Right atrium auricular region (tissue), 2 donors: ENCODE results near the gene MBD5. TPM values are rescaled to one million over a fixed set of nuclear protein-coding genes. Genes with fewer than 3 reads are reported as not detected.

ENCODE experiments used
- DNase-seq: peaks from one replicate; pipeline ENCODE4 v3.0.0-alpha.2; 2019; ENCODE audit warnings: low spot score
- H3K27ac ChIP-seq, 2 donors: fragments of 200-600 bp; sonication (generic); 1 replicate in 1 of 2; 2 replicates in 1 of 2; pipeline ENCODE4 v1.5.1; 2016 to 2019
- H3K27me3 ChIP-seq, 2 donors: fragments of 200-600 bp; sonication (generic); one replicate each; pipeline versions ENCODE4 v1.5.1 to v1.6.0; 2017 to 2019
- H3K36me3 ChIP-seq: fragments of 200-600 bp; sonication (generic); one replicate; pipeline ENCODE4 v1.5.1; 2016
- H3K4me1 ChIP-seq, 2 donors: fragments of 200-600 bp; sonication (generic); one replicate each; pipeline versions ENCODE4 v1.5.1 to v1.6.0; 2017 to 2019
- H3K4me3 ChIP-seq, 2 donors: fragments of 200-600 bp; sonication (generic); 1 replicate in 1 of 2; 2 replicates in 1 of 2; pipeline ENCODE4 v1.5.1; 2017 to 2019; ENCODE audit warnings: mild to moderate bottlenecking in 1 of 2, moderate library complexity in 1 of 2
- H3K9me3 ChIP-seq, 2 donors: fragments of 200-600 bp; sonication (generic); one replicate each; pipeline ENCODE4 v1.5.1; 2019
- CTCF ChIP-seq, 2 donors: fragments of 200-600 bp; sonication (generic); IDR thresholded peaks; one replicate each; pipeline ENCODE4 v1.5.1; 2019; ENCODE audit warnings: antibody characterized with exemption in 2 of 2
- total RNA-seq, 2 donors: library from RNA; depleted of rRNA; stranded (reverse); fragments of >200 nt; gene quantifications; one replicate each; pipeline ENCODE4 v1.1.0, GENCODE V29; 2016

The MBD5 gene
- total RNA-seq, 2 donors from 2014 or later = 14.5 to 22.8 TPM

- DNase-seq = no peak
- Histone ChIP-seq H3K4me1 (no peaks in the 10 kb centered on the region), H3K36me3 (no peaks in the 10 kb centered on the region), H3K9me3 (no peaks in the 10 kb centered on the region), H3K27me3 (no peaks in the 10 kb centered on the region), H3K4me3 (no peak overlapping the region), H3K27ac (no peak overlapping the region)
- TF ChIP-seq CTCF (IDR thresholded peaks at IDR 0.05) = no peak
Measured at GRCh38 chr2:148202237-148202636, 181.3 kb downstream of the MBD5 start.

- Histone ChIP-seq H3K27me3 (no peaks in the 10 kb centered on the region), H3K36me3 (no peaks in the 10 kb centered on the region), H3K4me3 (no peak overlapping the region), H3K4me1 (no peaks in the 10 kb centered on the region), H3K9me3 (no peaks in the 10 kb centered on the region), H3K27ac (no peak overlapping the region)
- DNase-seq = no peak
- no peak for TF ChIP-seq CTCF (IDR thresholded peaks at IDR 0.05)
Measured at GRCh38 chr2:148207111-148207510, 186.2 kb downstream of the MBD5 start.

DNA sequence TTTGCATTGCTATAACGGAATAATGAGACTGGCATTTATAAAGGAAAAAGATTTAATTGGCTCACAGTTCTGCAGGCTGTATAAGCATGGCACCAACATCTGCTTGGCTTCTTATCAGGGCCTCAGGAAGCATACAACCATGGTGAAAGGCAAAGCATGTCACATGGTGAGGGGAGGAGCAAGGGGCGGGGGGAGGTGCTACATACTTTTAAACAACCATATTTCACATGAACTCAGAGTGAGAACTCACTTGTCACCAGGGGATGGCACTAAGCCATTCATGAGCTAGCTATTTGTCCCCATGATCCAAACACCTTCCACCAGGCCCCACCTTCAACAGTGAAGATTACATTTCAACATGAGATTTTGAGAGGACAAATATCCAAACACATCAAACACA lies 188.7 kb downstream of the MBD5 start:
- H3K4me1 ChIP-seq = no peaks in the 10 kb centered on the region
- H3K4me3 ChIP-seq = no peak overlapping the region
- no peak for DNase-seq
- H3K9me3 ChIP-seq = no peaks in the 10 kb centered on the region
- H3K27me3 ChIP-seq = no peaks in the 10 kb centered on the region
- no peak overlapping the region for H3K27ac ChIP-seq
- H3K36me3 ChIP-seq = no peaks in the 10 kb centered on the region
- no peak for TF ChIP-seq CTCF (IDR thresholded peaks at IDR 0.05)

DNA sequence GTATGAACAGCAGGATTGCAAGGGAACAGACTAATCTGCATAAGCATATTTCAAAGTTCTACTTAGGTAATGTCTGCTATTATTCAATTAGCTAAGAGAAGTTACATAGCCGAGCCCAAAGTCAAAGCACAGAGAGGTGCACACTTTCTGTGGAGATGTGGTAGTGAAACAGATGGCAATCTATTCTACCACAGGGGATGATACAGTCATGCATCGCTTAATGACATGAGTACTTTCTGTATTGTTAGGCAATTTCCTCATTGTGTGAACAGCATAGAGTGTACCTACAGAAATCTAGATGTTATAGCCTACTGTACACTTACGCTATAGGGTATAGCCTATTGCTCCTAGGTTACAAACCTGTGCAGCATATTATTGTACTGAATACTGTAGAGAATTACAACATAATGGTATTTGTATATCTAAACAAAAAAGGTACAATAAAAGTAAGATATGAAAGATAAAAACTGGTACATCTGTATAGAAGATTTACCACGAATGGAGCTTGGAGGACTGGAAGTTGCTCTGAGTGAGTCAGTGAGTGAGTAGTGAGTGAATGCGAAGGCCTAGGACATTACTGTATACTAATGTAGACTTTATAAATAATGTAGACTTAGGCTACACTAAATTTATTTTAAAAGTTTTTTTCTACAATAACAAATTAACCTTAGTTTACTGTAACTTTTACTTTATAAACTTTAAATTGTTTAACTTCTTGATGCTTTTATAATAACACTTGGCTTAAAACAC lies 197.6 kb downstream of the MBD5 start:
- Histone ChIP-seq H3K27ac (no peak overlapping the region), H3K4me1 (no peaks in the 10 kb centered on the region), H3K4me3 (no peak overlapping the region), H3K36me3 (no peaks in the 10 kb centered on the region), H3K27me3 (no peaks in the 10 kb centered on the region), H3K9me3 (peaks cover 0 to 23% of the 10 kb centered on the region in 2 donors)
- no peak for TF ChIP-seq CTCF (IDR thresholded peaks at IDR 0.05)
- DNase-seq = no peak

DNA sequence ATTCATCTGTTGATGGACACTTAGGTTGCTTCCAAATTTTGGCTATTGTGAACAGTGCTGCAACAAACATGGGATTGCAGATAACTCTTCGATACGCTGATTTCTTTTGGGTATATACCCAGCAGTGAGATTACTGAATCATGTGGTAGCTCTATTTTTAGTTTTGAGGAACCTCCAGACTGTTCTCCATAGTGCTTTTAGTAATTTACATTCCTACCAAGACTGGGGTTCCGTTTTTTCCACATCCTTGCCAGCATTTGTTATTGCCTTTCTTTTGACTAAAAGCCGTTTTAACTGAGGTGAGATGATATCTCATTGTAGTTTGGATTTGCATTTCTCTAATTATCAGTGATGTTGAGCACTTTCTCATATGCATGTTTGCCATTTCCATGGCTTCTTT lies 200.3 kb downstream of the MBD5 start:
- H3K9me3 ChIP-seq = peaks cover 0 to 23% of the 10 kb centered on the region in 2 donors
- H3K4me1 ChIP-seq = no peaks in the 10 kb centered on the region
- no peaks in the 10 kb centered on the region for H3K27me3 ChIP-seq
- H3K36me3 ChIP-seq = no peaks in the 10 kb centered on the region
- DNase-seq = no peak
- H3K27ac ChIP-seq = no peak overlapping the region
- no peak for TF ChIP-seq CTCF (IDR thresholded peaks at IDR 0.05)
- H3K4me3 ChIP-seq = no peak overlapping the region

DNA sequence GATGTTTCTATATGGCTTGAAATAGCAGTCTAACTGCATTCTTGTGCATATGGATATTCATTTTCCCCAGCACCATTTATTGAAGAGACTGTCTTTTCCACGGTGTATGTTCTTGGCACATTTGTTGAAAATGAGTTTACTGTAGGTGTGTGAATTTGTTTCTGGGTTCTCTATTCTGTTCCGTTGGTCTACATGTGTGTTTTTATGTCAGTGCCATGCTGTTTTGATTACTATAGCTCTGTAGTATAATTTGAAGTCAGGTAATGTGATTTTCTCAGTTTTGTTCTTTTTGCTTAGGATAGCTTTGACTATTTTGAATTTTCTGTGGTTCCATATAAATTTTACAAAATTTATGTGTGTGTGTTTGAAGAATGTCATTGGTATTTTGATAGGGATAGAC lies 201.0 kb downstream of the MBD5 start:
- H3K27ac ChIP-seq = no peak overlapping the region
- no peaks in the 10 kb centered on the region for H3K36me3 ChIP-seq
- no peaks in the 10 kb centered on the region for H3K4me1 ChIP-seq
- TF ChIP-seq CTCF (IDR thresholded peaks at IDR 0.05) = no peak
- peaks cover 0 to 23% of the 10 kb centered on the region in 2 donors for H3K9me3 ChIP-seq
- no peaks in the 10 kb centered on the region for H3K27me3 ChIP-seq
- no peak overlapping the region for H3K4me3 ChIP-seq
- DNase-seq = no peak
